ENCODE data around the gene VKORC1L1. TPM values are rescaled to one million over a fixed set of nuclear protein-coding genes. Genes with fewer than 3 reads are reported as not detected.

VKORC1L1 gene
- total and polyA plus RNA-seq, 9 of the 15 experiments (the other 6 are each of a cell fraction or from before 2014, with no cell fraction given): 6.8 to 36.5 (median 19.3) TPM

DNA sequence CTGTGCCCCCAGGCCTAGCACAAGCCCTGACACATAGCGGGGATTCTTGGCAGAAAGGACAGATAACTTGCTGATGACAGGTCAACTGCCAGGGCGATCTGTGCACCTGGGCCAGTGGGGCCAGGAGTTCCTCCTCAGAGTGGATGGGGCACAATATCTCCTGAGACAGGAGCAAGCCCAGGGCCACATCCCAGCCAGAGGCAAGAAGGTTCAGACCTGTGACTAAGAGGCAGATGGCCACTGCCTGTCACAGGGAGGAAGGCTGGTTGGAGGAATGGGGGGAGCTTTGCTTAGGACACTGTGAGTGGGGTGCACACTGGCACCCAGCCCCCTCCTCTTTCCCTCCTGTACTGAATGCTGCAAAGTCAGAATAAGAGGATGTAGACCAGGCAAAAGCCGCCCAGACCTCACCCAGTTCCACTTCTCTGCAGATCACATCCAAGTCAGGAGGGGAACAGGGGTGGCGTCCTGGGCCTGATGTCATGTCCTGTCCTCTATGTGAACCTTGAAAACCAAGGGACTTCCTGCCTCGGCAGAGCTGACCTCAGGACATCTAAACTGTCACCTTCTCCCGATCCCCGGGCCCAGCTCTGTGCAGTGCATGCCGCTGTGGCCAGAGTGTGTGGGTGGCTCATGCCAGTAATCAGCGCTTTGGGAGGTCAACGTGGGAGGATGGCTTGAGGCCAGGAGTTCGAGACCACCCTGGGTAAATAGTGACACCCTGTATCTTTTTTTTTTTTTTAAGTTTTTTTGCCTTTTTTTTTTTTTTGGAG is 107.8 kb downstream of the VKORC1L1 start (continued):
- TF ChIP-seq, protein P1, sequence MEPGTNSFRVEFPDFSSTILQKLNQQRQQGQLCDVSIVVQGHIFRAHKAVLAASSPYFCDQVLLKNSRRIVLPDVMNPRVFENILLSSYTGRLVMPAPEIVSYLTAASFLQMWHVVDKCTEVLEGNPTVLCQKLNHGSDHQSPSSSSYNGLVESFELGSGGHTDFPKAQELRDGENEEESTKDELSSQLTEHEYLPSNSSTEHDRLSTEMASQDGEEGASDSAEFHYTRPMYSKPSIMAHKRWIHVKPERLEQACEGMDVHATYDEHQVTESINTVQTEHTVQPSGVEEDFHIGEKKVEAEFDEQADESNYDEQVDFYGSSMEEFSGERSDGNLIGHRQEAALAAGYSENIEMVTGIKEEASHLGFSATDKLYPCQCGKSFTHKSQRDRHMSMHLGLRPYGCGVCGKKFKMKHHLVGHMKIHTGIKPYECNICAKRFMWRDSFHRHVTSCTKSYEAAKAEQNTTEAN (CRISPR knock-in tag; IDR thresholded peaks at IDR 0.05): no peak
- no peak for TF ChIP-seq ZNF431 (CRISPR knock-in tag; IDR thresholded peaks at IDR 0.05)
- no peak for TF ChIP-seq GABPB2 (CRISPR knock-in tag; conservative IDR thresholded peaks at IDR 0.05)
- no peak for TF ChIP-seq SLC30A9 (CRISPR knock-in tag; IDR thresholded peaks at IDR 0.05)
- no peak for TF ChIP-seq TEAD1 (CRISPR knock-in tag; IDR thresholded peaks at IDR 0.05)
- no peak for TF ChIP-seq SMARCC2 (IDR thresholded peaks at IDR 0.05; ENCODE audit: low read depth)
- no peak for TF ChIP-seq NFE2 (IDR thresholded peaks at IDR 0.05; ENCODE audit: low read depth)
- TF ChIP-seq ZNF184 (CRISPR knock-in tag; IDR thresholded peaks at IDR 0.05): no peak
- TF ChIP-seq, protein P2, sequence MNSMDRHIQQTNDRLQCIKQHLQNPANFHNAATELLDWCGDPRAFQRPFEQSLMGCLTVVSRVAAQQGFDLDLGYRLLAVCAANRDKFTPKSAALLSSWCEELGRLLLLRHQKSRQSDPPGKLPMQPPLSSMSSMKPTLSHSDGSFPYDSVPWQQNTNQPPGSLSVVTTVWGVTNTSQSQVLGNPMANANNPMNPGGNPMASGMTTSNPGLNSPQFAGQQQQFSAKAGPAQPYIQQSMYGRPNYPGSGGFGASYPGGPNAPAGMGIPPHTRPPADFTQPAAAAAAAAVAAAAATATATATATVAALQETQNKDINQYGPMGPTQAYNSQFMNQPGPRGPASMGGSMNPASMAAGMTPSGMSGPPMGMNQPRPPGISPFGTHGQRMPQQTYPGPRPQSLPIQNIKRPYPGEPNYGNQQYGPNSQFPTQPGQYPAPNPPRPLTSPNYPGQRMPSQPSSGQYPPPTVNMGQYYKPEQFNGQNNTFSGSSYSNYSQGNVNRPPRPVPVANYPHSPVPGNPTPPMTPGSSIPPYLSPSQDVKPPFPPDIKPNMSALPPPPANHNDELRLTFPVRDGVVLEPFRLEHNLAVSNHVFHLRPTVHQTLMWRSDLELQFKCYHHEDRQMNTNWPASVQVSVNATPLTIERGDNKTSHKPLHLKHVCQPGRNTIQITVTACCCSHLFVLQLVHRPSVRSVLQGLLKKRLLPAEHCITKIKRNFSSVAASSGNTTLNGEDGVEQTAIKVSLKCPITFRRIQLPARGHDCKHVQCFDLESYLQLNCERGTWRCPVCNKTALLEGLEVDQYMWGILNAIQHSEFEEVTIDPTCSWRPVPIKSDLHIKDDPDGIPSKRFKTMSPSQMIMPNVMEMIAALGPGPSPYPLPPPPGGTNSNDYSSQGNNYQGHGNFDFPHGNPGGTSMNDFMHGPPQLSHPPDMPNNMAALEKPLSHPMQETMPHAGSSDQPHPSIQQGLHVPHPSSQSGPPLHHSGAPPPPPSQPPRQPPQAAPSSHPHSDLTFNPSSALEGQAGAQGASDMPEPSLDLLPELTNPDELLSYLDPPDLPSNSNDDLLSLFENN (IDR thresholded peaks at IDR 0.05; ENCODE audit: low read depth in 2 of 2, low read length in 2 of 2): no peak
- TF ChIP-seq LEF1 (IDR thresholded peaks at IDR 0.05): peak; percentile 49; the same call in 1 of the 2 replicates
- no peak for TF ChIP-seq SMAD3 (CRISPR knock-in tag; conservative IDR thresholded peaks at IDR 0.05)
- TF ChIP-seq, protein P3, sequence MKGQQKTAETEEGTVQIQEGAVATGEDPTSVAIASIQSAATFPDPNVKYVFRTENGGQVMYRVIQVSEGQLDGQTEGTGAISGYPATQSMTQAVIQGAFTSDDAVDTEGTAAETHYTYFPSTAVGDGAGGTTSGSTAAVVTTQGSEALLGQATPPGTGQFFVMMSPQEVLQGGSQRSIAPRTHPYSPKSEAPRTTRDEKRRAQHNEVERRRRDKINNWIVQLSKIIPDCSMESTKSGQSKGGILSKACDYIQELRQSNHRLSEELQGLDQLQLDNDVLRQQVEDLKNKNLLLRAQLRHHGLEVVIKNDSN (CRISPR knock-in tag; IDR thresholded peaks at IDR 0.05): no peak
- TF ChIP-seq, protein P4, sequence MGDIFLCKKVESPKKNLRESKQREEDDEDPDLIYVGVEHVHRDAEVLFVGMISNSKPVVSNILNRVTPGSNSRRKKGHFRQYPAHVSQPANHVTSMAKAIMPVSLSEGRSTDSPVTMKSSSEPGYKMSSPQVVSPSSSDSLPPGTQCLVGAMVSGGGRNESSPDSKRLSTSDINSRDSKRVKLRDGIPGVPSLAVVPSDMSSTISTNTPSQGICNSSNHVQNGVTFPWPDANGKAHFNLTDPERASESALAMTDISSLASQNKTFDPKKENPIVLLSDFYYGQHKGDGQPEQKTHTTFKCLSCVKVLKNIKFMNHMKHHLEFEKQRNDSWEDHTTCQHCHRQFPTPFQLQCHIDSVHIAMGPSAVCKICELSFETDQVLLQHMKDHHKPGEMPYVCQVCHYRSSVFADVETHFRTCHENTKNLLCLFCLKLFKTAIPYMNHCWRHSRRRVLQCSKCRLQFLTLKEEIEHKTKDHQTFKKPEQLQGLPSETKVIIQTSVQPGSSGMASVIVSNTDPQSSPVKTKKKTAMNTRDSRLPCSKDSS (IDR thresholded peaks at IDR 0.05; ENCODE audit: low read depth, partially characterized antibody): no peak
- TF ChIP-seq ZFP30 (CRISPR knock-in tag; IDR thresholded peaks at IDR 0.05; ENCODE audit: borderline replicate concordance): no peak
- TF ChIP-seq ZBTB17 (CRISPR knock-in tag; IDR thresholded peaks at IDR 0.05): no peak
- TF ChIP-seq, protein P5, sequence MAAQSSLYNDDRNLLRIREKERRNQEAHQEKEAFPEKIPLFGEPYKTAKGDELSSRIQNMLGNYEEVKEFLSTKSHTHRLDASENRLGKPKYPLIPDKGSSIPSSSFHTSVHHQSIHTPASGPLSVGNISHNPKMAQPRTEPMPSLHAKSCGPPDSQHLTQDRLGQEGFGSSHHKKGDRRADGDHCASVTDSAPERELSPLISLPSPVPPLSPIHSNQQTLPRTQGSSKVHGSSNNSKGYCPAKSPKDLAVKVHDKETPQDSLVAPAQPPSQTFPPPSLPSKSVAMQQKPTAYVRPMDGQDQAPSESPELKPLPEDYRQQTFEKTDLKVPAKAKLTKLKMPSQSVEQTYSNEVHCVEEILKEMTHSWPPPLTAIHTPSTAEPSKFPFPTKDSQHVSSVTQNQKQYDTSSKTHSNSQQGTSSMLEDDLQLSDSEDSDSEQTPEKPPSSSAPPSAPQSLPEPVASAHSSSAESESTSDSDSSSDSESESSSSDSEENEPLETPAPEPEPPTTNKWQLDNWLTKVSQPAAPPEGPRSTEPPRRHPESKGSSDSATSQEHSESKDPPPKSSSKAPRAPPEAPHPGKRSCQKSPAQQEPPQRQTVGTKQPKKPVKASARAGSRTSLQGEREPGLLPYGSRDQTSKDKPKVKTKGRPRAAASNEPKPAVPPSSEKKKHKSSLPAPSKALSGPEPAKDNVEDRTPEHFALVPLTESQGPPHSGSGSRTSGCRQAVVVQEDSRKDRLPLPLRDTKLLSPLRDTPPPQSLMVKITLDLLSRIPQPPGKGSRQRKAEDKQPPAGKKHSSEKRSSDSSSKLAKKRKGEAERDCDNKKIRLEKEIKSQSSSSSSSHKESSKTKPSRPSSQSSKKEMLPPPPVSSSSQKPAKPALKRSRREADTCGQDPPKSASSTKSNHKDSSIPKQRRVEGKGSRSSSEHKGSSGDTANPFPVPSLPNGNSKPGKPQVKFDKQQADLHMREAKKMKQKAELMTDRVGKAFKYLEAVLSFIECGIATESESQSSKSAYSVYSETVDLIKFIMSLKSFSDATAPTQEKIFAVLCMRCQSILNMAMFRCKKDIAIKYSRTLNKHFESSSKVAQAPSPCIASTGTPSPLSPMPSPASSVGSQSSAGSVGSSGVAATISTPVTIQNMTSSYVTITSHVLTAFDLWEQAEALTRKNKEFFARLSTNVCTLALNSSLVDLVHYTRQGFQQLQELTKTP (IDR thresholded peaks at IDR 0.05; ENCODE audit: low read depth in 1 of 2, partially characterized antibody in 2 of 2): no peak
